GM21723 (cell line): ENCODE data around the gene TFPI.
"Not testable (repeated sequence)": the region's sequence is repeated elsewhere in the genome, so short reads cannot be mapped to it uniquely, and the experiment has no call there.

Source experiments
- ATAC-seq: cut with Tn5 transposase; IDR thresholded peaks from one replicate; pipeline ENCODE4 v1.9.1; 2021; ENCODE audit warnings: mild to moderate bottlenecking, moderate library complexity; ENCODE audit not compliant: unreplicated experiment

Gene TFPI

DNA sequence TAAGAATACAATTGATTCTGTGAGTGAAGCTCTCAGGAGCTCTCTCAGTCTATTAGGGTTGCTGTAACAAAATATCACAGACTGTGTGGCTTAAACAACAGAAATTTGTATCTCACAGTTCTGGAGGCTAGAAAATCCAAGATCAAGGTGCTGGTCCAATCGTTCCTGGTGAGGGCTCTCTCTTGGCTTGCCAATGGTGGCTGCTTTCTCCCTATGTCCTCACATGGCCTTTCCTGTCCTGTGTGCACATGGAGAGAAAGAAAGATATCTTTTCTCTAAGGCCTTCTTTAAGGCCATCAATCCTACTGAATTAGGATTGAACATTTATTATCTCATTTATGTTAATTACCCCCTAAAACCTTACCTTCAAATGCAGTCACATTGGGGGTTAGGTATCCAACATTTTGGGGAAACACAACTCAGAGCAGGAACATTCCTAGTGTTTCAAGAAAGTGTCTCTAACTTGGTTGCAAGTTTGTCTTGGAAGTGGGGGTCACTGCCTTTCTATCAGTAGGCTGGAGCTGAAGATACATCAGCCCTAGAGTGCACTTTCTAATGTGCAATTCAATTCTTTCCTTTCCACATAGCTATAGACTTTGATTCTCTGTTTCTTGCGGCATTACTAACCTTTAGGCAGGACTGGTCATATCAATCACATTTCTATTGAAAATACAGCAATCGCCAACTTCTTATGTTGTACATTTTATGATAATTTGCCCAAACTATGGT, 24.8 kb downstream of the TFPI start:
- ATAC-seq, result no peak

DNA sequence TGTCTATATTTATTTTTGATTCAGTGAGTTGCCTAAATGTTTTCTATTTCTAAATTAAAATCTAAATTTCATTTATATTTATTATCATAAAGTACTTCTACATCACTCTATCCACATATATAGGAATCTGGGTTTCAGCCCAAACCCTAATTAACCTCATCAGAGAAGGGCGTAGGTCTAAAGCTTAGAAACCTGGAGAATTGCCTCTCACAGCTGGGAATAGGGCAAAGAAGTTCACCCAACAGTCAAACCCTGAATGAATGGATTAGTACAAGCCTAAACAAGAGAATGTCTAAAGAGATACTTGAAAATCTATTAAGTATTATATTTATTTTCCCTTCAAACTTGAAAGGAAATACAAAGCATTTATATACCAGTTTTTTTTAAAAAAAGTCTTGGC, 26.2 kb downstream of the TFPI start:
- no peak for ATAC-seq

DNA sequence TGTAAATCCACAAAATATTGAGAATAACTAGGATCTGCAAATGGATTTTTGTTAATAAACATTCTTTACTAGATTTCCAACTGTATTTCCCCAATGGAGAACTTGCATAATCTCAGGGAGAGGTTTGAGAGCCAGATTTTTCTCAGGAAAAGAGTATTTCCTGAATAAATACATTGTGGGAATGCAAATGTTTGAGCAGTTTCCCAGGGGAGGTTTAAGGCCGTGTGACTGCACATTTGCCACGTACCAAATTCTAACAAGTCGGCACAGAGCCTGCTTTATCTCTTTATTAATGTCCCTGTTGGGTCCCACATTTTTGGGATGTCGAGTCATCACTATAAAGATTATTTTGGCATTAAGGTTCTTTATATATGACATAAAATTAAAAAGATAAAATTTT, 27.0 kb downstream of the TFPI start:
- no peak for ATAC-seq

DNA sequence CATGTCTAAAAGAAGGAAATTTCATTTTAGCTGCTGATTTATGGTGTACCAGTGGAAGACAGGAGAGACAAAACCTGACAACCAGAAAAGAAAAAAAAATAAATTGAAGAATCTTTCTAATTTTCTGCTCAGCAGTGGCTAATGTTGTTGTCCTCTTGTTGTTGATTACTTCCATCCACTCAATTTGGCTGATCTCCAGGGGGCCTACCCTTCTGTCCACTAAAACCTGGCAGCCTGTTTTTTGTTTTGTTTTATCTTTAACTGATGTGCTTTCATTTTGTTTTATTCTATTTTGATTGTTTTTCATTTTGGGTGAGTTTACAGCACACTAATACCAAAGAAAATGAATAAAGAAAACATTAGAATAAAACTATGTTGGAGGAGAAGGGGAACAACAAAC, 27.4 kb downstream of the TFPI start:
- no peak for ATAC-seq

DNA sequence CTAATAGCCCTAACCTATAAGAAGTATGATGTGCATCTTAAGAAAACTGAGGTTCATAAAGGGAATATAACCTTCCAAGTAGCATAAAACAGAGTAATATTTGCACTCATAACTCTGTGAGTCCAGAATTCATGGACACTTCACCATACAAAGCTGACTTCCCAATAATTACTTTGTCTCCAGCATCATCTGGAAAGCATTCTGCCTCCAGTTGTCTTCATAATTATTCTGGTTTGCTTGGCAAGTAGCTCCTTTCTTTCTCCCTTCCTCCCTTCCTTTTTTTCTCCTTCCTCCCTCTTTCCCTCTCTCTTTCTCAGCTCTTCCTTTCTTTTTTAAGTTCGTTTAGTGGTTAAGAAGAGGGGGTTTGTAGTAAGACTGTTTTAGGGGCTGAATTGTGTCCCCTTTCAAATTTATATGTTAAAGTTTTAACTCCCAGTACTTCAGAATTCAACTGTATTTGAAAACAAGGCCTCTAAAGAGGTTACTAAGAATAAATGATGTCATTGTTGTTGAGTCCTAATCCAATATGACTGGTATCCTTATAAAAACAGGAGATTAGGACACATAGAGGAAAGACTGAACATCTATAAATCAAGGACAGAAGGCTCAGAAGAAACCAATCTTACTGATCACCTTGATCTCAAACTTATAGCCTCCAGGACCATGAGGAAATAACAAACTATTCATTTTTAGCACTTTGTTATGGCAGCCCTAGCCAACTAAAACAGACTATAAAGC, 28.9 kb downstream of the TFPI start:
- ATAC-seq, result no peak

DNA sequence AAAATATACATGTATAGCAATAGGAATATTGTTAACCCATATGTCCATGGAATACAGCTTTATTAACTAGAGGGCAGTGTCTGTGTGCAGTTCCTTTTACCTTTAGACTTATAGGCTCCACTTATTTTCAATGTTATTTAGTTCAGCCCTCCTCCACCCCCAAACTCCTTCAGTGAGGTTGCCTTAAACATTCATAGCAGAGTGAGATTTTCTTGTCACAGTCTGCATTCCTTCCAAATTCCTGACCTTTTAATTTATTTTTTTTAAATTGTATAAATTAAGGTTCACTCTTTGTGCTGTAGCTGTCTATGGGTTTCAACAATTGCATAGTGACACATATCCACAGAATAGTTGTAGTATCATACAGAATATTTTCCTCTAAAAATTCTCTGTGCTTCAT, 30.9 kb downstream of the TFPI start:
- no peak for ATAC-seq

DNA sequence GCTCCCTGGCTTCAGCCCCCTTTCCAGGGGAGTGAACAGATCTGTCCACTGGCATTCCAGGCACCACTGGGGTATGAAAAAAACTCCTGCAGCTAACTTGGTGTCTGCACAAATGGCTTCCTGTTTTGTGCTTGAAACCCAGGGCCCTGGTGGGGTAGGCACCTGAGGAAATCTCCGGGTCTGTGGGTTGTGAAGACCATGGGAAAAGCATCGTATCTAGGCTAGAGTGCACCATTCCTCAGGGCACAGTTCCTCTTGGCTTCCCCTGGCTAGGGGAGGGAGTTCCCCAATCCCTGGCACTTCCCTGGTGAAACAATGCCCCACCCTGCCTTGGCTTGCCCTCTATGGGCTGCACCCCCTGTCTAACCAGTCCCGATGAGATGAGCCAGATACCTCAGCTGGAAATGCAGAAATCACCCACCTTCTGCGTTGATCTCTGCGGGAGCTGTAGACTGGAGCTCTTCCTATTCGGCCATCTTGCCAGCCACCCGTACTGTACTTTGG, 34.1 kb downstream of the TFPI start:
- ATAC-seq, result no peak

DNA sequence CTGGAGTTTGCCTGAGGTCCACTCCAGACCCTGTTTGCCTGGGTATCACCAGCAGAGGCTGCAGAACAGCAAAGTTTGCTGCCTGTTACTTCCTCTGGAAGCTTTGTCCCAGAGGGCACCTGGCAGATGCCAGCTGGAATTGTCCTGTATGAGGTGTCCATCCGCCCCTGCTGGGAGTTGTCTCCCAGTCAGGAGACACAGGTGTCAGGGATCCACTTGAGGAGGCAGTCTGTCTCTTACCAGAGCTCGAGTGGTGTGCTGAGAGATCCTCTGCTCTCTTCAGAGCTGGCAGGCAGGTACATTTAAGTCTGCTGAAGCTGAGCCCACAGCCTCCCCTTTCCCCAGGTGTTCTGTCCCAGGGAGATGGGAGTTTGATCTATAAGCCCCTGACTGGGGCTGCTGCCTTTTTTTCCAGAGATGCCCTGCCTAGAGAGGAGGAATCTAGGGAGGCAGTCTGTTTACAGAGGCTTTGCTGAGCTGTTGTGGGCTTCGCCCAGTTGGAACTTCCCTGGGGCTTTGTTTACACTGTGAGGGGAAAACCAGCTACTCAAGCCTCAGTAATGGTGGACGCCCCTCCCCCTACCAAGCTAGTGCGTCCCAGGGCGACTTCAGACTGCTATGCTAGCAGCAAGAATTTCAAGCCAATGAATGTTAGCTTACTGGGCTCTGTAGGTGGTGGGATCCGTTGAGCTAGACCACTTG, 34.7 kb downstream of the TFPI start:
- no peak for ATAC-seq

DNA sequence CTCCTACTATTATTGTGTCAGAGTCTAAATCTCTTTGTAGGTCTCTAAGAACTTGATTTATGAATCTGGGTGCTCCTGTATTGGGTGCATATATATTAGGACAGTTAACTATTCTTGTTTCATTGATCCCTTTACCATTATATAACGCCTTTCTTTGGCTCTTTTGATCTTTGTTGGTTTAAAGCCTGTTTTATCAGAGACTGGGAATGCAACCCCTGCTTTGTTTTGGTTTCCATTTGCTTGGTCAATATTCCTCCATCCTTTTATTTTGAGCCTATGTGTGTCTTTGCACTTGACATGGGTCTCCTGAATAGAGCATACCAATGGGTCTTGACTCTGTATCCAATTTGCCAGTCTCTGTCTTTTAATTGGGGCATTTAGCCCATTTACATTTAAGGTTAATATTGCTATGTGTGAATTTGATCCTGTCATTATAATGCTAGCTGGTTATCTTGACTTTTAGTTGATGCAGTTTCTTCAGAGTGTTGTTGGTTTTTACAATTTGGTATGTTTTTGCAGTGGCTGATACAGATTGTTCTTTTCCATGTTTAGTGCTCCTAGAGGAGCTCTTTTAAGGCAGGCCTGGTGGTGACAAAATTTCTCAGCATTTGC, 36.4 kb downstream of the TFPI start:
- not testable (repeated sequence) for ATAC-seq

DNA sequence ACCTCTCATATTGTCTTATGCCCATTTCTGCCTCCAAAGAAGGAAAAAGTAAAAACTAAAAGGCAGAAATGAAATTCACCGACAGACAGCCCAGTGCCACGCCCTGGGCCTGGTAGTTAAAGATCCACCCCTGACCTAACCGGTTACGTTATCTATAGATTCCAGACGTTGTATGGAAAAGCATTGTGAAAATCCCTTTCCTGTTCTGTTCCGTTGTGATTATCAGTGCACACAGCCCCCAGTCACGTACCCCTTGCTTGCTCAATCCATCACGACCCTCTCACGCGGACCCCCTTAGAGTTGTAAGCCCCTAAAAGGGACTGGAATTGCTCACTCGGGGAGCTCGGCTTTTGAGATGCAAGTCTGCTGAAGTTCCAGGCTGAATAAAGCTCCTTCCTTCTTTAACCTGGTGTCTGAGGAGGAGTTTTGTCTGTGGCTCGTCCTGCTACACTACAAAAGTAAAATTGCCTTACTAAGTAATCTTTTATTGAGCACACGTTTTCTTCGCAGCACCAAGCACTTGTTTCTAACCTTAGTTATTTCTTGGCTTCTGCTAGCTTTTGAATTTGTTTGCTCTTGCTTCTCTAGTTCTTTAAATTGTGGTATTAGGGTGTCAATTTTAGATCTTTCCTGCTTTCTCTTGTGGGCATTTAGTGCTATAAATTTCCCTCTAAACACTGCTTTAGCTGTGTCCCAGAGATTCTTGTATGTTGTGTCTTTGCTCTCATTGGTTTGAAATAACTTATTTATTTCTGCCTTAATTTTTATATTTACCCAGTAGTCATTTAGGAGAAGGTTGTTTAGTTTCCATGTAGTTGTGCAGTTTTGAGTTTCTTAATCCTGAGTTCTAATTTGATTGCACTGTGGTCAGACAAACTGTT, 37.4 kb downstream of the TFPI start:
- not testable (repeated sequence) for ATAC-seq

DNA sequence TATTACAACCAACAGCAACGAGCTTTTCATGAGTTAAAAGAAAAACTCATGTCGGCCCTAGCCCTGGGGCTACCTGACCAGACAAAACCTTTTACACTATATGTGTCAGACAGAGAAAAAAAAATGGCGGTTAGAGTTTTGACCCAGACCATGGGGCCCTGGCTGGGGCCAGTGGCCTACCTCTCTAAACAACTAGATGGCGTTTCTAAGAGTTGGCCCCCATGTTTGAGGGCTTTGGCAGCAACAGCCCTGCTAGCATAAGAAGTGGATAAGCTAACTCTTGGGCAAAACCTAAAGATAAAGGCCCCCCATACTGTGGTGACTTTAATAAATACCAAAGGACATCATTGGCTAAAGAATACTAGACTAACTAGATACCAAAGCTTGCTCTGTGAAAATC, 39.3 kb downstream of the TFPI start:
- no peak for ATAC-seq

DNA sequence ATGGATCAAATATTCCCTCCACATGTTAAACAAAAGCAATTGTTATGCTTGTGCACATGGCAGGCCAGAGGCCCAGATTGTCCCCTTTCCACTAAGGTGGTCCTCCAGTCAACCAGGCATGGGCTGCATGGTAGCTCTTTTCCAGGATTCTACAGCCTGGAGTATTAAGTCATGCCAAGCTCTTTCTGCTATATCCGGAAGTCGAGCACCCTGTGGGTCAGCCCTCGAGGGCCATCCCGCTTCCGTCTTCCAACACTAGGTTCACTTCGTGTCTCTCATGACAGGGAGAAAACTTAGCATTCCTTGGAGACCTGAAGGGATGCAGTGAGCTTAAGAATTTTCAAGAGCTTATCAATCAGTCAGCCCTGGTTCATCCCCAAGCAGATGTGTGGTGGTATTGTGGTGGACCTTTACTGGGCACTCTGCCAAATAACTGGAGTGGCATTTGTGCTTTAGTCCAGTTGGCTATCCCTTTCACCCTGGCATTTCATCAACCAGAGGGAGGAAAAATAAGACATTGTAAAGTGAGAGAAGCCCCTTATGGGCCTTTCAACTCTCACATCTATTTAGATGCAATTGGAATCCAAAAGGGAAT, 39.9 kb downstream of the TFPI start:
- not testable (repeated sequence) for ATAC-seq

DNA sequence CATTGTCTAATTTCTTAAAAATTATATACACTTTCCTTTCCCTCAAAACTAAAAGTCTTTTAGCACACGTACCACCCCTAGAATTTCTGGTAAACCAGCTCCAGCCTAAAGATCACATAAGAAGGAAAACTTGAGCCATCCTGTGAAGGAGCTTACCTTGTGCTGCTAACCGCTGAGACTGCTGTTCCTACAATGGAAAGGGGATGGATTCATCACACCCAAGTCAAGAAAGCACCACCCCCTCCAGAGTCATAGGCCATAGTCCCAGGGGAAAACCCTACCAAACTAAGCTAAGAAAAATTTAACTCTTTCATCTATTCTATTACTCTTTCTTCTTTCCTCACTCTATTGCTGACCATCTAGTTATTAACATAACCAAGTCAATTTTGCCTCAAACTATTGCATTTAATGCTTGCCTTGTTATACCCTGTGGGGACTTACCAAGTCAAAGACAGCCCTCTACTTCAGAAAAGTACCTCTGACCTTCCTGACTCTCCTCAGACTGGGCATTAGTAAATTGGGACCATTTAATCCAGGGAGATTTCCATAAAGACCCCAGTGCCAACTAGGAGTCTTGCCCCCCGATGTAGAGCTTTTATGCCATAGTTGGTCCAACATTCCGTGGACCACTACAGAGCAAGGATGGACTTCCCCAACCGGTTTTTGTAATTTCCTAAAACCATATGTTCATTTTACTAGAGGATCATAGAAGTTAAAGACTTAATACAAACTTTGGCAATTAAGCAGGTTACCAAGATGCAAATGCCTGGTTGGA, 40.6 kb downstream of the TFPI start:
- not testable (repeated sequence) for ATAC-seq

DNA sequence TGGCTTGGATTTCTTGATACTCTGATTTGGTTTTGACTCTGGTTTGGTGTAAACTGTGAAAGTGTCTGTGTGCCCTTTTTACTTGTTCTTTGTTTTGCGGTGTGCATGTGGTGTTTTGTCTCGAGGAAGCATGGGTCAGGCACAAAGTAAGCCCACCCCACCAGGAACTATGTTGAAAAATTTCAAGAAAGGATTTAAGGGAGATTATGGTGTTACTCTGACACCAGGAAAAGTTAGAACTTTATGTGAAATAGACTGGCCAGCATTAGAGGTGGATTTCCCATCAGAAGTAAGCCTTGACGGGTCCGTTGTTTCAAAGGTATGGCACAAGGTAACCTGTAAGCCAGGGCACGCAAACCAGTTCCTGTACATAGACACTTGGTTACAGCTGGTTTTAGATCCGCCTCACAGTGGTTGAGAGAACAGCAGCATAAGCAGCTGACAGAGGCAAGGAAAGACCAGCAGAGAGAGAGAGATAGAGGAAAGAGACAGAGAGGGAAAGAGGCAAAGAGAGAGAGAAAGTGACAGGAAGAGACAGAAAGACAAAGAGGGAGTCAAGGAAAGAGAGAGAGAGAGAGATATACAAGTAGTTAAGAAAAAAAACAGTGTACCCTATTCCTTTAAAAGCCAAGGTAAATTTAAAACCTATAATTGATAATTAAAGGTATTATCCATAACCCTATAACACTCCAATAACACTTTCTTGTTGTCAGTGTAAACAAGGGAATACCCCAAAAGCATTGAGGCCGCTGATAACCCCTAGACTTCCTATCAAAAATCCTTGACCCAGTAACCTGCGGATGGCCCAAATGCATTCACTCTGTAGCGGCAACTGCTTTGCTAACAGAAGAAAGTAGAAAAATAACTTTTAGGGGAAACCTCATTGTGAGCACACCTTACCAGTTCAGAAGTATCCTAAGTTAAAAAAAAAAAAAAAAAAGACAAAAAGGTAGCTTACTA, 42.6 kb downstream of the TFPI start:
- no peak for ATAC-seq

DNA sequence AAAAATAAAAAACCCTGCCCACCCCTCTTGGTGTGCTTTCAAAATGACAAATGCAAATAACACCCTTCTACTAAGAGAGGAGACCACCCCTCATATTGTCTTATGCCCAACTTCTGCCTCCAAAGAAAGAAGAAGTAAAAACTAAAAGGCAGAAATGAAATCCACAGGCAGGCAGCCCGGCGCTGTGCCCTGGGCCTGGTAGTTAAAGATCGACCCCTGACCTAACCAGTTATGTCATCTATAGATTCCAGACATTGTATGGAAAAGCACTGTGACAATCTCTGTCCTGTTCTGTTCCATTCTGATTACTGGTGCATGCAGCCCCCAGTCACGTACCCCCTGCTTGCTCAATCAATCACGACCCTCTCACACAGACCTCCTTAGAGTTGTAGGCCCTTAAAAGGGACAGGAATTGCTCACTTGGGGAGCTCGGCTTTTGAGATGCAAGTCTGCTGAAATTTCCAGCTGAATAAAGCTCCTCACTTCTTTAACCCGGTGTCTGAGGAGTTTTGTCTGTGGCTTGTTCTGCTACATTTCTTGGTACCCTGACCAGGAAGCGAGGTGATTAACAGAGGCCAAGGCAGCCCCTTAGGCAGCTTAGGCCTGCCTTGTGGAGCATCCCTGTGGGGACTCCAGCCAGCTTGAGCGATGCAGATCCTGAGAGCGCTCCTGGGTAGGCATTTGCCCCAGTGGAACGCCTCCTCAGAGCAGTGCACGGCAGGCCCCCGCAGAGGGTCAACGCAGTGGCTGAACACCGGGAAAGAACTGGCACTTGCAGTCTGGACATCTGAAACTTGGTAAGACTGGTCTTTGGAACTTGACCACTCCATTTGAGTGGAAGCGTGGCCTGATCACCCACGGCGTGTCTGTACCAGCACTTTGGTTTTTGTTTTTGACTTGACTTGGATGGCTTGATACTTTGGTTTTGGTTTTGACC, 43.5 kb downstream of the TFPI start:
- ATAC-seq, result not testable (repeated sequence)

DNA sequence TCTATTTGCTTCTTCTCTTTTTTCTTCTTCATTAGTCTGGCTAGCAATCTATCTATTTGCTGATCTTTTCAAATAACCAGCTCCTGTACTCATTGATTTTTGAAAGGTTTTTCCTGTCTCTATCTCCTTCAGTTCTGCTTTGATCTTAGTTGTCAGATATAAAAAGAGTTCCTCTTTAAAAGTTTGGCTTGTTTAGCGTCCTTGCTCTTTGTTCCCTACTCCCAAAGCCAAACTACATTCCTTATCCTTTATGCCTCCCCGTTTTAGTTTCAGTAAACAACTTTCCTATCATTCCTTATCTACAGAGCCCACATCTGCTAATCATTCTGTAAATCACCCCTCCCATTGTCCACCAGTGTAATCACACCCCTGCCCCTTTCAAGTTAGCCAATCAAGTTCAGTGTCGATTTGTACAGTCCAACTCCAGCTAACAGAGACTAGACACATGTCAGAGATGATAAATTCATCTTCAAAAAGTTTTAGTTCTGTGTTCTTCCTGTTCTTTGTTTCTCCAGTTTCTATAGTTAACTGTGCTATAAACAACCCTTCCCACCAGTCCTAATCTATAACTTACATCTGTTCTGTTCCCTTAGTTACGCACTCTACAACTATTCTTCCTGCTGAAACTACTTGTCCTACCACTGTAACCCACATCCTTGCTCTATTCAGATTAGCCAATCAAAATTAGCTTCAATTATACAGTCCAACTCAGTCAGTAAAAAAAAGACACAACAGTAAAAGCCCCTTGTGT, 44.4 kb downstream of the TFPI start:
- no peak for ATAC-seq
